Uterus (tissue), 2 donors: ENCODE results near the gene LRP6.

Experiments used
- POLR2A ChIP-seq, 2 donors: fragments of 450-650 bp; IDR thresholded peaks; one replicate each; pipeline ENCODE4 v1.6.1; 2016; ENCODE audit warnings: antibody characterized with exemption in 2 of 2, mild to moderate bottlenecking in 1 of 2, moderate library complexity in 1 of 2
- TF ChIP-seq, protein P1 (sequence below), 4 experiments: fragments of 200-600 bp in 2 of 4; fragments of 450-650 bp in 2 of 4; sonication (generic) in 2 of 4; IDR thresholded peaks; one replicate each; pipeline ENCODE4 v1.5.1; 2016 to 2019; ENCODE audit warnings: antibody characterized with exemption in 4 of 4, mild to moderate bottlenecking in 2 of 4, moderate library complexity in 1 of 4

DNA sequence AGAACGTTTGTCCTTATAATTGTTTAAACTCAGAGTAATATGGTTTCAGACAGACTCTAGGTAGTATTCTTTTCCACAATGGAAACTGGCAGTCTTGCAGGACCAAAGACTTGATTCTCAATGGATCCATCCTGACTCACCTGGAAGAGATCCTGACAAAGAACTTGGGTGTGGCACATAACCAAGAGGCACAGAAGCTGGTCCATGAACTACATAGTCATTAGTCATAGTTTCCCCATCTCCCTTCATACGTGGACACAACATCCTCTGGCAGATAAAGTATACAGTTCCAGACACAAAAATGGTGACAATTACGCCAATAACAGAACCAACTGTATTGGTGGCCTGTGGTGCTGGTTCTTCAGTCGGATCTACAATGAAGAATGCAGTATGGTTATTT is 140.3 kb downstream of the LRP6 start:
- TF ChIP-seq, protein P1, sequence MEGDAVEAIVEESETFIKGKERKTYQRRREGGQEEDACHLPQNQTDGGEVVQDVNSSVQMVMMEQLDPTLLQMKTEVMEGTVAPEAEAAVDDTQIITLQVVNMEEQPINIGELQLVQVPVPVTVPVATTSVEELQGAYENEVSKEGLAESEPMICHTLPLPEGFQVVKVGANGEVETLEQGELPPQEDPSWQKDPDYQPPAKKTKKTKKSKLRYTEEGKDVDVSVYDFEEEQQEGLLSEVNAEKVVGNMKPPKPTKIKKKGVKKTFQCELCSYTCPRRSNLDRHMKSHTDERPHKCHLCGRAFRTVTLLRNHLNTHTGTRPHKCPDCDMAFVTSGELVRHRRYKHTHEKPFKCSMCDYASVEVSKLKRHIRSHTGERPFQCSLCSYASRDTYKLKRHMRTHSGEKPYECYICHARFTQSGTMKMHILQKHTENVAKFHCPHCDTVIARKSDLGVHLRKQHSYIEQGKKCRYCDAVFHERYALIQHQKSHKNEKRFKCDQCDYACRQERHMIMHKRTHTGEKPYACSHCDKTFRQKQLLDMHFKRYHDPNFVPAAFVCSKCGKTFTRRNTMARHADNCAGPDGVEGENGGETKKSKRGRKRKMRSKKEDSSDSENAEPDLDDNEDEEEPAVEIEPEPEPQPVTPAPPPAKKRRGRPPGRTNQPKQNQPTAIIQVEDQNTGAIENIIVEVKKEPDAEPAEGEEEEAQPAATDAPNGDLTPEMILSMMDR (IDR thresholded peaks at IDR 0.05): no peak
- TF ChIP-seq POLR2A (IDR thresholded peaks at IDR 0.05): no peak
